Esophagus squamous epithelium (tissue), 4 donors: ENCODE data around the gene DDX59.

Experiments used
- POLR2A ChIP-seq, 4 donors: fragments of 450-650 bp; IDR thresholded peaks; one replicate each; pipeline ENCODE4 v1.6.1; 2017; ENCODE audit warnings: antibody characterized with exemption in 4 of 4, mild to moderate bottlenecking in 4 of 4, moderate library complexity in 3 of 4
- TF ChIP-seq, protein P1 (sequence below), 6 experiments: fragments of 450-650 bp in 4 of 6; fragments of 200-600 bp in 2 of 6; sonication (generic) in 2 of 6; IDR thresholded peaks; one replicate each; pipeline ENCODE4 v1.5.1; 2016 to 2019; ENCODE audit warnings: antibody characterized with exemption in 6 of 6, mild to moderate bottlenecking in 4 of 6, moderate library complexity in 4 of 6

DNA sequence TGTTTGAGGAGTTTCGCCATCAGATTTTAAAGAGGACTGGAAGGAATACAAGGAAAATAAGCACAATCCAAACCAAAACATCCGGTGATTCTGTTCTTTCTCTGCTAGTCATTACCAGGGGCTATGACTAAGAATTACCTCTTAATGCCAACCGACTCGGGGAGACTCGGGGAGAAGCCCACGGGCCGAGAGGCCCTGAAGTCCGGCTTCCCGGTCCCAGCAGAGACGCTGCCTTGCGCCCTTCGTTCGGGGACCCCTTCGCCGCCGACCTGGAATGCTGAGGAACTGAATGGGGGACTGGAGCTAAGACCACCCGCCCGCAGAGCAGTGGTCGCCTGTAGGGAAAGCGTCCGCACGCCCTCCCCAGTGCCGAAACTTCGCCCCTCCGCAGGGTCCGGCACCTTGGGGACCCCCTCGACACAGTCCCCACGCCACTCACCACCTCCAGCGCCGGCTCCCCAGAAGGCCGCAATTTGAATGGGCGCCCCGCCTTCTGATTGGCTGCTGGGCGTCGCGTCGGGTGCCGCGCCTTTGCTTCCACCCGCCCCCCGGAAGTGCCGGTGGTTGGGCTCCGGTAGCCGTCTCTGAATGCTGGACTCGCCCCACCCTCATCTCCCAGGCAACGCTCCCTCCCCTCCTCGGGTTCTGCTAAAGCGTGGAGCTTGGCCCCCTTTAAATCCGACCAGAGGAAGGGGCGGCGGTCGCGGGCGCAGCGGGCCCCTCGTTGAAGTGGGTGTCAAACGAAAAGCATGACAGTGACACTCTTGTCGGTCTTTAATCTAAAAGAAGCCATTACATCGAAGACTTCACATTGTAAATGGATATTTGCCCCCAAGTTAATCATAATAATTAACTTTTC, 49.2 kb downstream of the DDX59 start, which contains the start of gene KIF14:
- TF ChIP-seq, protein P1, sequence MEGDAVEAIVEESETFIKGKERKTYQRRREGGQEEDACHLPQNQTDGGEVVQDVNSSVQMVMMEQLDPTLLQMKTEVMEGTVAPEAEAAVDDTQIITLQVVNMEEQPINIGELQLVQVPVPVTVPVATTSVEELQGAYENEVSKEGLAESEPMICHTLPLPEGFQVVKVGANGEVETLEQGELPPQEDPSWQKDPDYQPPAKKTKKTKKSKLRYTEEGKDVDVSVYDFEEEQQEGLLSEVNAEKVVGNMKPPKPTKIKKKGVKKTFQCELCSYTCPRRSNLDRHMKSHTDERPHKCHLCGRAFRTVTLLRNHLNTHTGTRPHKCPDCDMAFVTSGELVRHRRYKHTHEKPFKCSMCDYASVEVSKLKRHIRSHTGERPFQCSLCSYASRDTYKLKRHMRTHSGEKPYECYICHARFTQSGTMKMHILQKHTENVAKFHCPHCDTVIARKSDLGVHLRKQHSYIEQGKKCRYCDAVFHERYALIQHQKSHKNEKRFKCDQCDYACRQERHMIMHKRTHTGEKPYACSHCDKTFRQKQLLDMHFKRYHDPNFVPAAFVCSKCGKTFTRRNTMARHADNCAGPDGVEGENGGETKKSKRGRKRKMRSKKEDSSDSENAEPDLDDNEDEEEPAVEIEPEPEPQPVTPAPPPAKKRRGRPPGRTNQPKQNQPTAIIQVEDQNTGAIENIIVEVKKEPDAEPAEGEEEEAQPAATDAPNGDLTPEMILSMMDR (IDR thresholded peaks at IDR 0.05): no peak
- peak in 1 of 4 donors; percentile 32 for TF ChIP-seq POLR2A (IDR thresholded peaks at IDR 0.05)
